HCT116 (cell line): Measurements from ENCODE around the gene LCN15. TPM values are rescaled to one million over a fixed set of nuclear protein-coding genes. Genes with fewer than 3 reads are reported as not detected.

Experiments used
- ATAC-seq: fragments of 200-7000 bp; cut with Tn5 transposase; 2 replicates; pipeline ENCODE4 v1.9.1; 2020; ENCODE audit warnings: mild to moderate bottlenecking, moderate library complexity
- BruUV-seq: library from RNA; stranded (reverse); fragments of 400-500 nt; replicated peaks from 2 replicates; lab custom pipeline; 2021; lab: Mats Ljungman, UMichigan
- CTCF ChIA-PET: fragments of 300-600 bp; sonication (Branson Sonifier 250); formaldehyde crosslinking; loops from one replicate; lab custom pipeline; 2021; ENCODE audit warnings: antibody characterized with exemption; lab: Charles Lee
- POLR2A ChIA-PET: fragments of 300-600, 350-600 bp; sonication (Branson Sonifier 250); formaldehyde crosslinking; loops from one replicate; lab custom pipeline; 2021; ENCODE audit warnings: antibody characterized with exemption; lab: Charles Lee
- RAD21 ChIA-PET, 2 experiments: fragments of 300-600 bp; sonication (Branson Sonifier 250); formaldehyde crosslinking; loops; one replicate each; lab custom pipeline; 2023; ENCODE audit warnings: low total read pairs in 2 of 2; ENCODE audit not compliant: uncharacterized antibody in 2 of 2, unreplicated experiment in 2 of 2, low non-redundant PET in 1 of 2; lab: Charles Lee
- DNase-seq: peaks from one replicate; pipeline ENCODE4 v3.0.0-alpha.2; 2010; ENCODE audit warnings: low read depth, low spot score
- H2AFZ ChIP-seq: fragments of 200-600 bp; shearing (Covaris generic), sonication (generic); 2 replicates; pipeline ENCODE4 v1.6.1; 2017; ENCODE audit warnings: low read depth, mixed run types, mixed read lengths, antibody characterized with exemption, low read length; ENCODE audit not compliant: poor library complexity, severe bottlenecking
- H3K27ac ChIP-seq: 2 replicates; pipeline ENCODE4 v1.5.1; 2012; ENCODE audit warnings: low read depth, low read length
- H3K27me3 ChIP-seq: fragments of 200-600 bp; sonication (generic); 2 replicates; pipeline ENCODE4 v1.6.1; 2016; ENCODE audit warnings: mixed run types, low read length, mixed read lengths; ENCODE audit not compliant: insufficient read depth
- H3K36me3 ChIP-seq, 2 experiments: fragments of 200-500 bp in 1 of 2; fragments of 200-600 bp in 1 of 2; sonication (Bioruptor generic) in 1 of 2; sonication (generic) in 1 of 2; 2 replicates each; pipeline versions ENCODE4 v1.5.1 to v1.6.1; 2014 to 2016; ENCODE audit warnings: low read length in 2 of 2, inconsistent platforms in 1 of 2, mixed read lengths in 1 of 2, mixed run types in 1 of 2; ENCODE audit not compliant: insufficient read depth in 2 of 2, control insufficient read depth in 1 of 2
- H3K4me1 ChIP-seq, 2 experiments: fragments of 200-600 bp in 1 of 2; sonication (generic) in 1 of 2; 2 replicates each; pipeline versions ENCODE4 v1.5.1 to v1.6.1; 2012 to 2017; ENCODE audit warnings: low read length in 2 of 2, inconsistent platforms in 1 of 2, mild to moderate bottlenecking in 1 of 2, mixed read lengths in 1 of 2, mixed run types in 1 of 2, moderate library complexity in 1 of 2; ENCODE audit not compliant: insufficient read depth in 2 of 2, control insufficient read depth in 1 of 2
- H3K4me2 ChIP-seq: fragments of 200-600 bp; sonication (generic); 2 replicates; pipeline ENCODE4 v1.6.1; 2017; ENCODE audit warnings: mixed run types, low read length, mixed read lengths
- H3K4me3 ChIP-seq, 2 experiments: fragments of 200-600 bp in 1 of 2; sonication (generic) in 1 of 2; replicated peaks in 1 of 2; 2 replicates each; pipeline ENCODE4 v1.5.1; 2011 to 2016; ENCODE audit warnings: low read length in 2 of 2, control low read depth in 1 of 2, low read depth in 1 of 2, mild to moderate bottlenecking in 1 of 2, mixed read lengths in 1 of 2, mixed run types in 1 of 2
- H3K79me2 ChIP-seq: fragments of 200-600 bp; sonication (generic); 2 replicates; pipeline ENCODE4 v1.6.1; 2017; ENCODE audit warnings: mild to moderate bottlenecking, mixed run types, low read length, moderate library complexity, mixed read lengths; ENCODE audit not compliant: insufficient read depth
- H3K9ac ChIP-seq: fragments of 200-600 bp; sonication (generic); 2 replicates; pipeline ENCODE4 v1.6.1; 2016; ENCODE audit warnings: low read length, mixed read lengths
- H3K9me2 ChIP-seq: fragments of 200-600 bp; sonication (generic), shearing (Covaris generic); 2 replicates; pipeline ENCODE4 v1.6.1; 2017; ENCODE audit warnings: mixed run types, mild to moderate bottlenecking, moderate library complexity; ENCODE audit not compliant: insufficient read depth
- H3K9me3 ChIP-seq, 2 experiments: fragments of 200-500 bp in 1 of 2; fragments of 200-600 bp in 1 of 2; sonication (Bioruptor generic) in 1 of 2; sonication (generic) in 1 of 2; 2 replicates each; pipeline ENCODE4 v1.6.1; 2014 to 2017; ENCODE audit warnings: low read length in 2 of 2, mixed read lengths in 2 of 2, inconsistent platforms in 1 of 2, low read depth in 1 of 2, mild to moderate bottlenecking in 1 of 2, mixed run types in 1 of 2, moderate library complexity in 1 of 2; ENCODE audit not compliant: control insufficient read depth in 1 of 2, insufficient read depth in 1 of 2
- H4K20me1 ChIP-seq: fragments of 200-600 bp; sonication (generic), shearing (Covaris generic); 2 replicates; pipeline ENCODE4 v1.6.1; 2017; ENCODE audit warnings: mixed run types, mild to moderate bottlenecking, moderate library complexity; ENCODE audit not compliant: insufficient read depth
- ATF3 ChIP-seq: IDR thresholded peaks from 2 replicates; pipeline ENCODE4 v1.6.1; 2012
- CBX3 ChIP-seq: IDR thresholded peaks from 2 replicates; pipeline ENCODE4 v1.6.1; 2012; ENCODE audit warnings: low read depth
- CTCF ChIP-seq, 3 experiments: fragments of 200-600 bp in 1 of 3; sonication (generic) in 1 of 3; IDR thresholded peaks in 2 of 3; conservative IDR thresholded peaks in 1 of 3; 2 replicates each; pipeline ENCODE4 v1.5.1; 2012 to 2017; ENCODE audit warnings: low read depth in 2 of 3, low read length in 2 of 3, antibody characterized with exemption in 1 of 3, borderline replicate concordance in 1 of 3, control low read depth in 1 of 3, mild to moderate bottlenecking in 1 of 3, mixed read lengths in 1 of 3, mixed run types in 1 of 3, moderate library complexity in 1 of 3; ENCODE audit not compliant: insufficient read depth in 1 of 3
- EGR1 ChIP-seq: IDR thresholded peaks from 2 replicates; pipeline ENCODE4 v1.6.1; 2012; ENCODE audit warnings: low read depth
- EZH2phosphoT487 ChIP-seq: fragments of 200-600 bp; IDR thresholded peaks from 2 replicates; pipeline ENCODE4 v1.6.1; 2018; ENCODE audit warnings: antibody characterized with exemption, borderline replicate concordance
- FOSL1 ChIP-seq: IDR thresholded peaks from 2 replicates; pipeline ENCODE4 v1.6.1; 2012; ENCODE audit warnings: low read depth
- ZNF274 ChIP-seq: fragments of 200-500 bp; sonication (Bioruptor generic); IDR thresholded peaks from 2 replicates; pipeline ENCODE4 v1.6.1; 2014; ENCODE audit warnings: mild to moderate bottlenecking, low read depth, low read length, inconsistent platforms
- intact Hi-C: fragments of 100-400 bp; cut with micrococcal nuclease; formaldehyde crosslinking; loops from 2 replicates; pipeline ENCODE4 v1.10.0; 2022
- total RNA-seq: library from RNA; stranded (reverse); gene quantifications from one replicate; pipeline ENCODE4 v1.2.1, GENCODE V29; 2021; ENCODE audit not compliant: unreplicated experiment

Gene LCN15
- total RNA-seq, 1 experiment from 2014 or later: 0.76 TPM

GRCh38 chr9:136765041-136765440, 723 bp upstream of the LCN15 start:
- intact Hi-C loops: no loop called here
- H3K9ac ChIP-seq: no peak overlapping the region
- POLR2A ChIA-PET: no interaction called here

More at GRCh38 chr9:136765041-136765440, 723 bp upstream of the LCN15 start:
- no peak overlapping the region for H3K27ac ChIP-seq
- peaks cover 13 to 33% of the 10 kb centered on the region in 2 experiments; a peak in 3 of 4 replicates for H3K4me1 ChIP-seq
- no peaks in the 10 kb centered on the region for H3K79me2 ChIP-seq
- H3K4me3 ChIP-seq: no peak overlapping the region
- H2AFZ ChIP-seq: no peak overlapping the region
- ChIA-PET RAD21 (no interaction called here), CTCF (no interaction called here)
- no peaks in the 10 kb centered on the region for H3K9me3 ChIP-seq
- ATAC-seq: no peak
- no peaks in the 10 kb centered on the region for H4K20me1 ChIP-seq
- BruUV-seq: no TSS peak
- no peaks in the 10 kb centered on the region for H3K36me3 ChIP-seq
- H3K4me2 ChIP-seq: no peak overlapping the region
- H3K9me2 ChIP-seq: no peaks in the 10 kb centered on the region
- no peak for DNase-seq
- TF ChIP-seq FOSL1: no peak
- TF ChIP-seq EGR1: no peak
- TF ChIP-seq CTCF (IDR thresholded peaks at IDR 0.05 in 2 of 3, conservative IDR thresholded peaks at IDR 0.05 in 1 of 3; ENCODE audit: borderline replicate concordance in 1 of 3, insufficient read depth in 1 of 3, low read depth in 2 of 3, low read length in 2 of 3): no peak
- no peak for TF ChIP-seq EZH2phosphoT487
- TF ChIP-seq ATF3: no peak
- TF ChIP-seq CBX3: no peak
- no peak for TF ChIP-seq ZNF274
- TF ChIP-seq, all 23 proteins: peak for 0
- H3K27me3 ChIP-seq: no peaks in the 10 kb centered on the region
